ENCODE data around the gene TNRC6C. TPM values are rescaled to one million over a fixed set of nuclear protein-coding genes. Genes with fewer than 3 reads are reported as not detected.
"Not testable (repeated sequence)": the region's sequence is repeated elsewhere in the genome, so short reads cannot be mapped to it uniquely, and the experiment has no call there.

TNRC6C gene
- polyA plus RNA-seq, 4 donors, result 13.0 to 16.1 (median 14.4) TPM

DNA sequence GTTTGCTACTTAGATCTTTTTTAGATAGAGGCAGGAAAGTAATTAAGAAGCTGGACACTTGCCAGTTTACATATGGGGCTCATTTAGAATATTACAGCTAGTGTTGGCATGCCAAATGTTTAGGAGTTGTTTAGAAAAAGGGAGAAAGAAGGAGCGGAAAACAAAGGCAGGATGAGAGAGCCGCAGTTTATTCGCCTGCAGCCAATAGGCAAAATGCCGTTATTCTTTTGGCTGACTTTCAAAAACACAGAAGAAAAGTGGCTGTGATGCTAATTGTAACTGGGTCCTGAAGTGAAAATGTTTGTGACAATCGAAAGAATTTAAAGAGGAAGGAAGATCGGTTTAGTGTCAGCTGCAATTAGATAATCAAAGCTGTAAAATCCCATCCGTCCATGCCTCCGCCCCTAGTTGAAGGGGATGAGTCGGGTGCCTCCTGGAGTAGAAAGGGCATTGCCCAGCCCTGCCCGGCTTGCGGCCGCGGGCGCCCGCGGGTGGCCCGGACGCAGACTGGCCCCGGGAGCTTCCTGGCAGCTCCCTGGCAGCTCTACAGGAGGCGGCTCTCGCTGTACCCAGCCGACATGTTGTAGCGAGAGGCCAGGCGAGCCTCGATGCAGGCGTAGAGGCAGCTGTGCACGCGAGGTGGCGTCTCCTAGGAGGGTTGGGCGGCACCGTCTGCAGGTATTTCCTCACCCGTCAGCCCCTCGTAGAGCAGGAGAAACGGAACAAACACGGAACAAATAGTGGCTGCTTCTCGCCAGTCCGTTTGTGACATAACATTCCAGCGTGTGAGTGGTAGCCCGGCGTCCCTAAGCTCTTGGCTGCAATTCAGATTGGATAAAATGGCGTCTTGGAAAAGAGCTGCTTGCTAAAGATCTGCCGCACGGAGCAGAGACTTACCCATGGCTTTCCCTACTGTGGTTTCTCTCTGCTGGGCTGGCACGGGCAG lies 82.2 kb downstream of the TNRC6C start:
- peak in 2 of 4 donors; percentile 29 to 37 for DNase-seq (ENCODE audit: low read depth in 4 of 4, low spot score in 3 of 4)

DNA sequence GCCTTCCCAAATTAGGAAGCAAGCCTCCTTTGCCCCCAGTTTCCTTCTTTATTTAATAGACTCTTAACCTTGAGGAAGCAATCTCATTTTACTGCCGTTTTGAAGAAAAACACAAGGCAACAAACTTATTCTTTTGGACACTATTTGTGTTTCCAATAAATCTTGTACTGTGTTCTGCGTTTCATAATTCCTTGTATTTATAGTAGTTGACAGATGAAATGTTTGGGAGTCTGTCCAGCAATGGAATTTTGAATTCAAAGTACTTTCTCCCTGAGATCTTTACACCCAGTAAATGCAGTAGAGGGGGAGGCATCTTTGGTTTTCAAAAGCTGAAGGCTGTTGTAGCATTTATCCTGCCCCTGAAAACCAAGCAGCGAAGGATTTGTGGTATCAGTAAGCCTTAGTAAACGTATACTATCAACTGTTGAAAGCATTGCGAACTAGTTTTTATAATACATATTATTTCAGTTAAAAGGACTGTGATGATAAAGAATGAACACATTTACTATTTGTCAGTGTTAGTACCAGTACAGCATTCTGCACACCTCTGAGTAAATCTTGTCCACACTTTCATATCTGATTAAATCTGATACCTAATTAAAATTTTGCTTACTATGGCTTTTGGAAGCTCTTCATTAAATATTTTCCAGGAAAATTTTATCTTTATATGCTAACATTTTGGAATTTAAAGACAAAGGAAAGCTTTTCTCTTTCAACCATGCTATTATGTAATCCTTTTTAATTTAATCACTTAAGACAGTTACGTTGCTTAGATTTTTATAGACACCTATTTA lies 83.1 kb downstream of the TNRC6C start:
- peak in 2 of 4 donors; percentile 32 to 47 for DNase-seq (ENCODE audit: low read depth in 4 of 4, low spot score in 3 of 4)

DNA sequence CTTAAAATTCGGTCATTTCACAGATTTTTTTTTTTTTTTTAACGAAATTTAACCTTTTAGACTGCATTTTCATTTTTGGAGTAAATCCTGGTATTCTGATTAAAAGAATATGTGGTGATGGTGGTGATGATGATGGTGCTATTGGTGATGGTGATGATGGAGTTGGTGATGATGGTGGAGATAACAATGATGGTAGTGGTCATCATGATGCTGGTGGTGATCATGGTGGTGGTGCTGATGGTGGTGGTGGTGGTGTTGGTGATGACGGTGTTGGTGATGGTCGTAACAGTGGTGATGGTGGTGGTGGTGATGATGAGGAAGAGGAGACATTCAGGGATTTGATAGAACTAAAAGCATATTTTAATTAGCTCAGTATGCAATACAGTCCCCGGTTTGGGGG lies 84.0 kb downstream of the TNRC6C start:
- no peak for DNase-seq (ENCODE audit: low read depth in 4 of 4, low spot score in 3 of 4)

DNA sequence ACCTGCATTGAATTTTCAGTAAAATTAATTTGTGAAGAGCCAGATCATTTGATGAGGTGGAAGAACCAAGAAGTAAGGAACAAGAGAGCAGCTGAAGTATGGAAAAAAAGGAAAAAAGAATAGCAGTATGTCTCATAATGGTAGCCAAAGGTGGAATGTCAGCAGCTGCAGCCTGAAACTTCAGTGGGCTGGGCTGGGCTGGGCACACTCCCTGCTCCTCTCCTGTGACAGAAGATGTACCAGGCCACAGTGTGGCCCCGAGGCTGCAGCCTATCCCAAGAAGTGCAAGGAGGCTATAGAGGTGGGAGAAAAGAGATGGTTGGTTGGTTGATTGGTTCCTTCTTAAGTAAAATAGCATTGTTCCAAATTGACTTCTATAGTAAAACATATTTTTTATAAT lies 84.5 kb downstream of the TNRC6C start:
- no peak for DNase-seq (ENCODE audit: low read depth in 4 of 4, low spot score in 3 of 4)

DNA sequence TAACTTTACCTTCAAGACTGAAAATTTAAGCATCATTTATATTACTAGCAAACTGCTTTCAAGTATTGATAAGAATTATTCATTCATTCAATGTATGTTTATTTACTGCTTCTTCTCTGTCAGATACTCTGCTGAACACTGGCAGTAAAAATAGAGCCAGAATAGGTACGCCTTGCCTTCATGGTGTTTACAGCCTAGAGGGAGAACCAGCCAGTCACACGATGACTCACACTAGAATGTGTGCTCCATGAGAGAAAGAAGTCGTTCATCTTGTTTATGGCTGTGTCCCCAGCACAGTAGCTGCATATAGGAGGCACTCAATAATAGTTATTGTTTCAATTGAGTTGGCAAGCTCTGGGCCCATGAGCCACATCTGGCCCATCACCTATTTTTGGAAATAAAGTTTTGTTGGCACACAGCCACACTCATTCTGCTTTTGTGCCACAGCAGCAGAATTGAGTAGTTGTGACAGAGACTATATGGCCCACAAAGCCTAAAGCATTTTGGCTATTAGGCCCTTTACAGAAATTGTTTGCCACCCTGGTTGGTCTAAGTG lies 85.9 kb downstream of the TNRC6C start:
- no peak for DNase-seq (ENCODE audit: low read depth in 4 of 4, low spot score in 3 of 4)

GRCh38 chr17:78045316-78045715 lies 86.8 kb downstream of the TNRC6C start:
- DNase-seq (ENCODE audit: low read depth in 4 of 4, low spot score in 3 of 4), result no peak

GRCh38 chr17:78046923-78047322 lies 88.4 kb downstream of the TNRC6C start:
- DNase-seq (ENCODE audit: low read depth in 4 of 4, low spot score in 3 of 4), result no peak

GRCh38 chr17:78048346-78049292 lies 90.1 kb downstream of the TNRC6C start:
- no peak for DNase-seq (ENCODE audit: low read depth in 4 of 4, low spot score in 3 of 4)

- no peak for DNase-seq (ENCODE audit: low read depth in 4 of 4, low spot score in 3 of 4)
Observed at GRCh38 chr17:78049609-78050008, 91.1 kb downstream of the TNRC6C start.

DNA sequence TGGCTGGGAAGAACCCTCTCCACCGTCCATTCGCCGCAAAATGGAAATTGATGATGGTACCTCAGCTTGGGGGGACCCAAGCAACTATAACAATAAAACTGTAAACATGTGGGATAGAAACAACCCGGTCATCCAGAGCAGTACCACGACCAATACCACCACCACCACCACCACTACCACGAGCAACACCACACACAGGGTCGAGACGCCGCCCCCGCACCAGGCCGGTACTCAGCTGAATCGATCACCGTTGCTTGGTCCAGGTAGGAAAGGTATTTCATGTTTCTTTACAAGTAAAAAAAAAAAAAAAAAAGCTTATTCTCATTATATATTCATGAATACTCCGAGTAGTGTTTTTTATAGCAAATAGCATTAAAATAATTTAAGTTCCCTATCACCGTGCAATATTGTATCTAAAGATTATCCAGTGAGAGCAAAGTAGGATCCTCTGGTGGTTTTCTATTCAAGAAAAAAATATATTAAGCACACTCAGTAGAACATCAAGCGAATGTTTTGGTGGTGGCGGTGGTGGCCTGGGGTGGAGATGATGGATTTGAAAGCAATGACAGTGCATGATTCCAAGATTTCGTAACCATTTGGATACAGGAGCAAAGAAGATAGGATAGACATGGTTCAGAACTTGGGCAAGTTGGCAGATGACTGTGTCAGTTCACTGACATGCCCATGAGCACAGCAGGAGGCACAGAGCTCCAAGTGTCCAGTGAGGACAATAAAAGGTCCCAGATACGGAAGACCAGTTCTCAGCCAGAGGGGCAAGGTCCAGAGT lies 92.9 kb downstream of the TNRC6C start:
- no peak for DNase-seq (ENCODE audit: low read depth in 4 of 4, low spot score in 3 of 4)

- DNase-seq (ENCODE audit: low read depth in 4 of 4, low spot score in 3 of 4), result no peak
Observed at GRCh38 chr17:78053777-78054468, 95.4 kb downstream of the TNRC6C start.

DNA sequence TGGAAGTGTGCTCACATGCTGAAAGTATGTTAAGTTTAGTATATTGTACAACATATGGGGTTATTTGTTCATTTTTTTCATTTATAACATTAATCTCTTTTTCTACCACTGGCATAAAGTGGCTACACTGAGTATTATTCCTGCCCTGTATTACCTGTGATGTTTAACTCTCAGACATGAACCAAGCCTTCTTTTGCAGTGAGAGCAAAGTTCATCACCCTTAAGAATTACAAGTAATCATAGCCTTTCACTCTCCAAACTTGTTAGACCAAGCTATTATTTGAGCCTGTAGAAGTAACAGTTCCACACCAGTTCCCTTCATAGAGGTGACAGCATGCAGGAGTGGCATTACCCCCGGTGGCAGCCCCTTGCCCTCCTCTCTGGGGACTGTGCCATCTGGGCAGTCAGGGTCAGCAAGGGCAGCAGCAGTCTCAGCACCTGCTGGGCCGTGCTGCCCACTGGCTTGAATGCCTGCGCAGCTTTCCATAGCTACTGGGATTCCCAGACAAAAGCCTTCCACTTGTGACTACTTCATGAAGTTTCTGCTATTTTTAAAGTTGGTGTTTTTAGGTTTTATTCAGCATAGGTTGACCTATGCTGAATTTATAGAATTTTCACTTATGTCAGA lies 98.7 kb downstream of the TNRC6C start:
- DNase-seq (ENCODE audit: low read depth in 4 of 4, low spot score in 3 of 4), result no peak

DNA sequence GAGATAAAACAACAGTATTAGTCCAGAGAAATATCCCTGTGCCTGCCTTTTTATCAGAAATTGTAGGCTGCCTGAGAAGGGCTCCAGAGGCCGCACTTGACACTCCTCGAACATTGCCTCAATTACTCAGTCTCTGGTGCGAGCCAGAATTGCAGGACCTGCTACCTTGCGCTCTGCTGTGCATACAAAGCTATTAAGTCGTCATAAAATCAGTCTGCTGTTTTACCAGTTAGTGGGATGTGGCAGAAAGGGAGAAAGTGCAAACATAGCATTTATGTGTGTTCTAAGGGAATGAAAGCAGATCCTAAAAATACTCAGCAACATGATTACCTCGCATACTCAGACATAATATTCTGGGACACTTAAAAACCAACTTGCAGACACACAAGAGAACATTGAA lies 99.5 kb downstream of the TNRC6C start:
- DNase-seq (ENCODE audit: low read depth in 4 of 4, low spot score in 3 of 4), result no peak

GRCh38 chr17:78058581-78058980 lies 100.1 kb downstream of the TNRC6C start:
- DNase-seq (ENCODE audit: low read depth in 4 of 4, low spot score in 3 of 4), result no peak

GRCh38 chr17:78062596-78062995 lies 104.1 kb downstream of the TNRC6C start:
- DNase-seq (ENCODE audit: low read depth in 4 of 4, low spot score in 3 of 4), result no peak

- no peak for DNase-seq (ENCODE audit: low read depth in 4 of 4, low spot score in 3 of 4)
Observed at GRCh38 chr17:78063489-78063888, 105.0 kb downstream of the TNRC6C start.

GRCh38 chr17:78064708-78065107 lies 106.2 kb downstream of the TNRC6C start:
- DNase-seq (ENCODE audit: low read depth in 4 of 4, low spot score in 3 of 4), result no peak

DNA sequence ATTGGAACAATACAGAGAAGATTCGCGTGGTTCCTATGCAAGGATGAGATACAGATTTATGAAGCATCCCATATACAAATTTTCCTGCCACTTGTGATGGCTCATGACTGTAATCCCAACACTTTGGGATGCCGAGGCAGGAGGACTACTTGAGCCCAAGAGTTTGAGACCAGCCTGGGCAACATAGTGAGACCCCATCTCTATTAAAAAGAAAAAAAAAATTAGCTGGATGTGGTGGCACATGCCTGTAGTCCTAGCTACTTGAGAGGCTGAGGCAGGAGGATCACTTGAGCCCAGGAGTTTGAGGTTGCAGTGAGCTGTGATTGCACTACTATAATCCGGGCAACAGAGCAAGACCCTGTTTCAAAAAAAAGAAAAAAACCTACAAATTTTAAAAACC lies 108.5 kb downstream of the TNRC6C start:
- not testable (repeated sequence) for DNase-seq (ENCODE audit: low read depth in 4 of 4, low spot score in 3 of 4)

Measured in left renal pelvis (tissue), 4 donors.